GM12878 (cell line): ENCODE results near the gene UFD1.

Experiments used
- EZH2 ChIP-seq: IDR thresholded peaks from 2 replicates; pipeline ENCODE4 v1.6.1; 2012; ENCODE audit warnings: low read depth, mild to moderate bottlenecking, control low read depth, inconsistent platforms, low read length, borderline replicate concordance; ENCODE audit not compliant: control insufficient read depth
- KDM1A ChIP-seq: fragments of 200-600 bp; sonication (generic); IDR thresholded peaks from 2 replicates; pipeline ENCODE4 v1.6.1; 2016; ENCODE audit warnings: borderline replicate concordance
- NR2C2 ChIP-seq: IDR thresholded peaks from 2 replicates; pipeline ENCODE4 v1.6.1; 2011; ENCODE audit warnings: borderline replicate concordance, low read depth; ENCODE audit not compliant: control insufficient read depth, insufficient read length
- POLR2A ChIP-seq: IDR thresholded peaks from 2 replicates; pipeline ENCODE4 v1.6.1; 2011; ENCODE audit warnings: low read depth, mild to moderate bottlenecking, low read length
- RBBP5 ChIP-seq: fragments of 200-600 bp; sonication (generic); conservative IDR thresholded peaks from 2 replicates; pipeline ENCODE4 v1.6.1; 2016
- SMARCA5 ChIP-seq: fragments of 450-650 bp; IDR thresholded peaks from 2 replicates; pipeline ENCODE4 v1.6.1; 2017; ENCODE audit warnings: mild to moderate bottlenecking
- YBX1 ChIP-seq: fragments of 450-650 bp; IDR thresholded peaks from 2 replicates; pipeline ENCODE4 v1.6.1; 2016; ENCODE audit warnings: antibody characterized with exemption
- TF ChIP-seq, protein P1 (sequence below), 3 experiments: IDR thresholded peaks in 2 of 3; conservative IDR thresholded peaks in 1 of 3; 2 replicates each; pipeline ENCODE4 v1.5.1; 2011; ENCODE audit warnings: low read depth in 3 of 3, low read length in 3 of 3, mild to moderate bottlenecking in 3 of 3, control low read depth in 2 of 3, moderate library complexity in 2 of 3, inconsistent platforms in 1 of 3, mixed read lengths in 1 of 3; ENCODE audit not compliant: control insufficient read depth in 2 of 3, insufficient read depth in 1 of 3; ENCODE audit errors: extremely low read depth in 1 of 3
- TF ChIP-seq, protein P2 (sequence below): IDR thresholded peaks from 2 replicates; pipeline ENCODE4 v1.6.1; 2011; ENCODE audit warnings: low read depth, low read length, improper control_type of control experiment, borderline replicate concordance

DNA sequence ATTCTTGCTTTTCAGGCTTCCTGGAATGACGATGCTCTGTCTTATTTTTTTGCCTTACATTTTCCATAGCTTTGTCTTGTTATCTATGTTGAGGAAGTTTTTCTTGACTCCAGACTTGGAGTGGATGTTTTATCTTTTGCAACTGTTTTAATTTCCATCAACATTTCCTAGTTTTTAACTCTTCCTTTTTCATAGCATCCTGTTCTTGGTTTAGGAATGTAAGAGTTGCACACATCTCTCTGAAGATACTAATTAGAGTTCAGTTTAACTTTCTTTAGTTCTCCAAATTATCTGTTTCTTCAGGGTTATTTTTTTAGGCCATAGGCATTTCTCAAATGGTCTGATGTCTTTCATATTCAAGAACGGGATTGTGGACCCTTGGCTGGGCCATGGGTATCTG, 34.8 kb upstream of the UFD1 start:
- TF ChIP-seq, protein P1, sequence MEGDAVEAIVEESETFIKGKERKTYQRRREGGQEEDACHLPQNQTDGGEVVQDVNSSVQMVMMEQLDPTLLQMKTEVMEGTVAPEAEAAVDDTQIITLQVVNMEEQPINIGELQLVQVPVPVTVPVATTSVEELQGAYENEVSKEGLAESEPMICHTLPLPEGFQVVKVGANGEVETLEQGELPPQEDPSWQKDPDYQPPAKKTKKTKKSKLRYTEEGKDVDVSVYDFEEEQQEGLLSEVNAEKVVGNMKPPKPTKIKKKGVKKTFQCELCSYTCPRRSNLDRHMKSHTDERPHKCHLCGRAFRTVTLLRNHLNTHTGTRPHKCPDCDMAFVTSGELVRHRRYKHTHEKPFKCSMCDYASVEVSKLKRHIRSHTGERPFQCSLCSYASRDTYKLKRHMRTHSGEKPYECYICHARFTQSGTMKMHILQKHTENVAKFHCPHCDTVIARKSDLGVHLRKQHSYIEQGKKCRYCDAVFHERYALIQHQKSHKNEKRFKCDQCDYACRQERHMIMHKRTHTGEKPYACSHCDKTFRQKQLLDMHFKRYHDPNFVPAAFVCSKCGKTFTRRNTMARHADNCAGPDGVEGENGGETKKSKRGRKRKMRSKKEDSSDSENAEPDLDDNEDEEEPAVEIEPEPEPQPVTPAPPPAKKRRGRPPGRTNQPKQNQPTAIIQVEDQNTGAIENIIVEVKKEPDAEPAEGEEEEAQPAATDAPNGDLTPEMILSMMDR (IDR thresholded peaks at IDR 0.05 in 2 of 3, conservative IDR thresholded peaks at IDR 0.05 in 1 of 3; ENCODE audit: control insufficient read depth in 2 of 3, extremely low read depth in 1 of 3, insufficient read depth in 1 of 3, low read depth in 3 of 3, low read length in 3 of 3), result no peak
- TF ChIP-seq NR2C2 (no peak), POLR2A (no peak), RBBP5 (no peak), KDM1A (no peak), EZH2 (no peak), SMARCA5 (no peak), YBX1 (no peak)
- TF ChIP-seq, protein P2, sequence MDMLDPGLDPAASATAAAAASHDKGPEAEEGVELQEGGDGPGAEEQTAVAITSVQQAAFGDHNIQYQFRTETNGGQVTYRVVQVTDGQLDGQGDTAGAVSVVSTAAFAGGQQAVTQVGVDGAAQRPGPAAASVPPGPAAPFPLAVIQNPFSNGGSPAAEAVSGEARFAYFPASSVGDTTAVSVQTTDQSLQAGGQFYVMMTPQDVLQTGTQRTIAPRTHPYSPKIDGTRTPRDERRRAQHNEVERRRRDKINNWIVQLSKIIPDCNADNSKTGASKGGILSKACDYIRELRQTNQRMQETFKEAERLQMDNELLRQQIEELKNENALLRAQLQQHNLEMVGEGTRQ, result no peak
